GM03348 (cell line): ENCODE measurements around the gene GPC6.

ENCODE experiments used
- DNase-seq: peaks from one replicate; pipeline ENCODE4 v3.0.0; 2012; ENCODE audit warnings: low spot score

GPC6 gene

GRCh38 chr13:93926425-93926824, 699.8 kb downstream of the GPC6 start:
- DNase-seq, result peak; percentile 13

- DNase-seq, result no peak
Measured at GRCh38 chr13:93927431-93927830, 700.8 kb downstream of the GPC6 start.

GRCh38 chr13:93932901-93933300, 706.3 kb downstream of the GPC6 start:
- no peak for DNase-seq

GRCh38 chr13:93936901-93937300, 710.3 kb downstream of the GPC6 start:
- DNase-seq, result no peak

- DNase-seq, result no peak
Measured at GRCh38 chr13:93941444-93941843, 714.8 kb downstream of the GPC6 start.

GRCh38 chr13:93942016-93942415, 715.4 kb downstream of the GPC6 start:
- no peak for DNase-seq

GRCh38 chr13:93945621-93946020, 719.0 kb downstream of the GPC6 start:
- DNase-seq, result no peak

GRCh38 chr13:93946994-93947393, 720.4 kb downstream of the GPC6 start:
- no peak for DNase-seq

- no peak for DNase-seq
Measured at GRCh38 chr13:93947651-93948050, 721.0 kb downstream of the GPC6 start.

- no peak for DNase-seq
Measured at GRCh38 chr13:93948162-93948922, 721.7 kb downstream of the GPC6 start.

- peak; percentile 16 for DNase-seq
Measured at GRCh38 chr13:93951108-93951507, 724.5 kb downstream of the GPC6 start.

- DNase-seq, result no peak
Measured at GRCh38 chr13:93951951-93952350, 725.3 kb downstream of the GPC6 start.

GRCh38 chr13:93953841-93954240, 727.2 kb downstream of the GPC6 start:
- DNase-seq, result no peak

- DNase-seq, result no peak
Measured at GRCh38 chr13:93955904-93956303, 729.3 kb downstream of the GPC6 start.

- DNase-seq, result no peak
Measured at GRCh38 chr13:93956426-93956825, 729.8 kb downstream of the GPC6 start.

GRCh38 chr13:93957371-93957770, 730.8 kb downstream of the GPC6 start:
- DNase-seq, result no peak

- DNase-seq, result no peak
Measured at GRCh38 chr13:93959796-93960533, 733.4 kb downstream of the GPC6 start.

- DNase-seq, result peak; percentile 41
Measured at GRCh38 chr13:93963266-93964145, 736.9 kb downstream of the GPC6 start.

- DNase-seq, result no peak
Measured at GRCh38 chr13:93964146-93964512, 737.5 kb downstream of the GPC6 start.

- DNase-seq, result no peak
Measured at GRCh38 chr13:93965587-93965986, 739.0 kb downstream of the GPC6 start.

- DNase-seq, result no peak
Measured at GRCh38 chr13:93966267-93966936, 739.8 kb downstream of the GPC6 start.

- no peak for DNase-seq
Measured at GRCh38 chr13:93967286-93967685, 740.7 kb downstream of the GPC6 start.
